HL-60/S4 (cell line): Measurements from ENCODE around the gene TRIL.

Experiments used
- in situ Hi-C: fragments of 300-500 bp; cut with MboI; formaldehyde crosslinking; loops from 2 replicates; pipeline ENCODE4 v1.14.3; 2022; ENCODE audit warnings: low sequenced_read_pairs

TRIL gene

GRCh38 chr7:28941633-28942032, 16.5 kb downstream of the TRIL start:
- in situ Hi-C loops: no loop called here

- in situ Hi-C loops: no loop called here
Observed at GRCh38 chr7:28940741-28941384, 17.3 kb downstream of the TRIL start.

GRCh38 chr7:28939844-28940544, 18.1 kb downstream of the TRIL start:
- in situ Hi-C loops: no loop called here

- in situ Hi-C loops: no loop called here
Observed at GRCh38 chr7:28939367-28939766, 18.8 kb downstream of the TRIL start.

GRCh38 chr7:28937619-28938018, 20.5 kb downstream of the TRIL start:
- in situ Hi-C loops: no loop called here

GRCh38 chr7:28937103-28937502, 21.0 kb downstream of the TRIL start:
- in situ Hi-C loops: no loop called here

GRCh38 chr7:28933846-28934320, 24.2 kb downstream of the TRIL start:
- in situ Hi-C loops: no loop called here

- in situ Hi-C loops: no loop called here
Observed at GRCh38 chr7:28931565-28931964, 26.6 kb downstream of the TRIL start.

- in situ Hi-C loops: loop anchor here (5.0 to 10.0 kb wide), 2 partner anchors 180 to 478 kb away; no protein-coding TSS in a partner anchor
Observed at GRCh38 chr7:28926871-28927597, 31.1 kb downstream of the TRIL start.

- in situ Hi-C loops: loop anchor here (10.0 kb wide), 1 partner anchor 482 kb away; no protein-coding TSS in a partner anchor
Observed at GRCh38 chr7:28922624-28923331, 35.4 kb downstream of the TRIL start.

GRCh38 chr7:28921822-28922221, 36.3 kb downstream of the TRIL start:
- in situ Hi-C loops: loop anchor here (10.0 kb wide), 1 partner anchor 483 kb away; no protein-coding TSS in a partner anchor

GRCh38 chr7:28920424-28920823, 37.7 kb downstream of the TRIL start:
- in situ Hi-C loops: loop anchor here (10.0 kb wide), 1 partner anchor 484 kb away; no protein-coding TSS in a partner anchor

- in situ Hi-C loops: no loop called here
Observed at GRCh38 chr7:28919510-28919909, 38.6 kb downstream of the TRIL start.

- in situ Hi-C loops: no loop called here
Observed at GRCh38 chr7:28908775-28909174, 49.4 kb downstream of the TRIL start.

- in situ Hi-C loops: no loop called here
Observed at GRCh38 chr7:28905464-28905863, 52.7 kb downstream of the TRIL start.

GRCh38 chr7:28904578-28905048, 53.5 kb downstream of the TRIL start:
- in situ Hi-C loops: no loop called here

GRCh38 chr7:28903730-28904577, 54.2 kb downstream of the TRIL start:
- in situ Hi-C loops: no loop called here
